Measurements from ENCODE around the gene PSD2. TPM values are rescaled to one million over a fixed set of nuclear protein-coding genes. Genes with fewer than 3 reads are reported as not detected.

Gene PSD2
- total RNA-seq, 1 experiment from 2014 or later, result not detected

DNA sequence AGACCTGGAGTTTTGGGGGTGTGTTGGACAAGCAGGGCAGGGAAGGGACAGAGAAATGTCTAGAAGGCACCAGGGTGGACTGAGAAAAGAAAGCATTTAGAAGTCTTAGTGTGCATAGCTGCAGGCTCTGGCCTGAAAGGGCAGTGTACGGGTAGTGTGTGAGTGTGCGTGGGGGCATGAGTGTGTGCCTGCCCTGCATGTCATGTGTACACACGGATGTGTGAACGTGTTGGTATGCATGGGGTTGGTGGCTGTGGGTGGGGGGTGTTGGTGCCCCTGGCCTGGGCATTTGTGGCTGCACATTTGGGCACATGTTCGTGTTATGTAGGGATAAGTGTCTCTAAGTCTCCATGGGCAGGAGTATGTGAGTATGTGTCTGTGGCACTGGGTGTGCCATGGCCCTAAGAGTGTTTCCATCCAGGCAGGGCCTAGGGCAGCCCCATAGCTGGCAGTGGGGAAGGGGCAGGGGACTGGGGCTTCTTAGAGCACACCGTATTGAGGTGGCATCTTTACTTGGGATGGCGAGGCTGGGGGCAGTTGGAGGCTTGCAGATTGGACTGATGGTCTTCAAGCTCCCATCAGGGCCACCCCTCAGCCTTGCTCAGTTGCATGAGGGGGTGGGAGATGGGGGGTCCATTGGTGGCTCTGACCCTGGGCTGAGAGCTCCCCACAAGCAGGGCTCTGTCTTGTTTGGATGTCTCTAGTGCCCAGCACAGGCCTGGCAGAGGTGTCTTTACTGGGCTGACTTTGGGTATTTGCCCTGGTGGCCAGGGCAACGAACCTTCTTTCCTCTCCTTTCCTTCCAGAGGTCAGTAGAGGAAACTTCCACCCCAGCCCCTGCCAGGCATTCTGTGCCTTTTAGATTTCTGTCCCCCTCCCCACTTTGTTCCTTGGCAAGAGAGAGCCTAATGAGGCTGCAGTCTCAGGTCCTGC is 15.0 kb downstream of the PSD2 start:
- Histone ChIP-seq H3K27ac (ENCODE audit: low read length) (no peak overlapping the region), H3K4me1 (ENCODE audit: low read length) (no peaks in the 10 kb centered on the region), H3K9me3 (ENCODE audit: low read length) (no peaks in the 10 kb centered on the region), H2AFZ (ENCODE audit: low read length) (no peak overlapping the region), H3K4me2 (ENCODE audit: low read depth, low read length, poor library complexity, severe bottlenecking) (no peak overlapping the region), H3K4me3 (ENCODE audit: low read length) (no peak overlapping the region), H3K79me2 (ENCODE audit: low read length) (no peaks in the 10 kb centered on the region), H4K20me1 (ENCODE audit: insufficient read depth, low read depth, low read length) (no peaks in the 10 kb centered on the region), H3K9ac (ENCODE audit: low read length) (no peak overlapping the region), H3K9me2 (replicated peaks; ENCODE audit: insufficient read depth, low read length) (no peaks in the 10 kb centered on the region), H3K36me3 (ENCODE audit: insufficient read depth, low read length) (no peaks in the 10 kb centered on the region), H3K27me3 (ENCODE audit: low read length) (no peaks in the 10 kb centered on the region)
- DNase-seq, result no peak

DNA sequence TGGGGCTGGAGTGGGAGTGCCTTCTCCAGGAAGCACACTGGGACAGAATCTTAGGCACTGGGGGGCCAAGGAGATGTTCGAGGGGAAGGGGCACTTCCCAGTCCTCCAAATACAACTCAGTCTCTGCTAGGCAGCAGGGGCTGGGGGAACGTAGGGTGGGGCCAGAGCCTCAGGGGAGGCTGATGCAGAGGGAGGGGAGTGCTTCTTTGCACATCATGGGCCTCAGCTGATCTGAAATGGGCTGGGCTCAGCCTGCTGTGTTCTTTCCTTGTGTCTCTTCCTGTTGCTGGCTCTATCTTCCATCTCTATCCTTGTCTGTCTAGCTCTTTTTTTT is 15.6 kb downstream of the PSD2 start:
- no peak overlapping the region for H3K4me3 ChIP-seq (ENCODE audit: low read length)
- no peak overlapping the region for H3K27ac ChIP-seq (ENCODE audit: low read length)
- no peaks in the 10 kb centered on the region for H3K9me2 ChIP-seq (replicated peaks; ENCODE audit: insufficient read depth, low read length)

DNA sequence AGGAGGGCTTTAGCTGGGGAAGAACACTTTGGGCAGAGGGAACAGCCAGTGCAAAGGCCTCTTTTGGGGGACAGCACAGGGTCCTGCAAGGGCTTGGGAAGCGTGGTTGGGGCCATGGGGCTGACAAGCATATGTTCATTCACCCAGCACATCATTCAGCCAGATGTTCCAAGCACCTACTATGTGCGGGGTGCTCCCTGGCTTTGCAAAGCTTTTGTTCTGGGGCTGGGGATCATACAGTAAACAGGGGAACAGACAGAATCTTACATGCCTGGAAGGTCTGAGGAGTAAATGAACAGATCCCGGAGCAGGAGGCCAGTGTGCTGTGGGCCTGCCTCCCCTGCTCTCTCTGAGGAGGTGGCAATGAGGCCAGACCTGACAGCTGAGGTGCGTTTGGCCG is 16.7 kb downstream of the PSD2 start:
- no peak for DNase-seq
- Histone ChIP-seq H2AFZ (ENCODE audit: low read length) (no peak overlapping the region), H3K36me3 (ENCODE audit: insufficient read depth, low read length) (no peaks in the 10 kb centered on the region), H3K9ac (ENCODE audit: low read length) (no peak overlapping the region), H3K4me2 (ENCODE audit: low read depth, low read length, poor library complexity, severe bottlenecking) (no peak overlapping the region), H3K27me3 (ENCODE audit: low read length) (no peaks in the 10 kb centered on the region), H3K9me3 (ENCODE audit: low read length) (no peaks in the 10 kb centered on the region), H4K20me1 (ENCODE audit: insufficient read depth, low read depth, low read length) (no peaks in the 10 kb centered on the region), H3K4me3 (ENCODE audit: low read length) (no peak overlapping the region), H3K9me2 (replicated peaks; ENCODE audit: insufficient read depth, low read length) (no peaks in the 10 kb centered on the region), H3K27ac (ENCODE audit: low read length) (no peak overlapping the region), H3K4me1 (ENCODE audit: low read length) (no peaks in the 10 kb centered on the region), H3K79me2 (ENCODE audit: low read length) (no peaks in the 10 kb centered on the region)

More for the DNA sequence above, 15.6 kb downstream of the PSD2 start:
- Histone ChIP-seq H3K9me3 (ENCODE audit: low read length) (no peaks in the 10 kb centered on the region), H3K4me1 (ENCODE audit: low read length) (no peaks in the 10 kb centered on the region), H3K79me2 (ENCODE audit: low read length) (no peaks in the 10 kb centered on the region), H4K20me1 (ENCODE audit: insufficient read depth, low read depth, low read length) (no peaks in the 10 kb centered on the region), H3K4me2 (ENCODE audit: low read depth, low read length, poor library complexity, severe bottlenecking) (no peak overlapping the region), H3K36me3 (ENCODE audit: insufficient read depth, low read length) (no peaks in the 10 kb centered on the region), H3K9ac (ENCODE audit: low read length) (no peak overlapping the region), H2AFZ (ENCODE audit: low read length) (no peak overlapping the region), H3K27me3 (ENCODE audit: low read length) (no peaks in the 10 kb centered on the region)
- no peak for DNase-seq

DNA sequence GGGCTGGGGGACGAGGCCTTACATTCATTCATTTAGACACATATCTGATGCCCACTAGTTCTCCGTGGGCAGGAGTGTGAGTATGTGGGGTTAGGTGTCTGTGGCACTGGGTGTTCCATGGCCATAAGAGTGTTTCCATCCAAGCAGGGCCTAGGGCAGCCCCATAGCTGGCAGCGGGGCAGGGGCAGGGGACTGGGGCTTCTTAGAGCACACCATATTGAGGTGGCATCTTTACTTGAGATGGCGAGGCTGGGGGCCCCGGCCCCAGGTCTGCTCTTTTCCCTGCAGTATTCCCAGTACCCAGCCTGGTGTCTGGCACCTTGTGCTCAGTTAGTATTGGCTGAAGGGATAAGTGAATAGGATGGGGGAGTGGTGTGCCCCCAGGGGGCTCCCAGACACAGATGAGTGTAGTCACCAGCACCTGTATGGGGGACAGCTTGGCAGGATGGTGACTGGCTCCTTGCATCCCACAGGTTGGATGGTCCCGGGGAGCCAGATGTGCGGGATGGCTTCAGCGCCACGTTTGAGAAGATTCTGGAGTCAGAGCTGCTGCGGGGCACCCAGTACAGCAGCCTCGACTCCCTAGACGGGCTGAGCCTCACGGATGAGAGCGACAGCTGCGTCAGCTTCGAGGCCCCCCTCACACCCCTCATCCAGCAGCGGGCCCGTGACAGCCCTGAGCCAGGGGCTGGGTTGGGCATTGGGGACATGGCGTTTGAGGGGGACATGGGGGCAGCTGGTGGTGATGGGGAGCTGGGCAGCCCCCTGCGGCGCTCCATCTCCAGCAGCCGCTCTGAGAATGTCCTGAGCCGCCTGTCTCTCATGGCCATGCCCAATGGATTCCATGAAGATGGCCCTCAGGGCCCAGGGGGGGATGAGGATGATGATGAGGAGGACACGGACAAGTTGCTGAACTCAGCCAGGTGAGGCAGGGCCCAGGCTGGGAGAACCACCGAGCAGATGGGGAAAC is 17.5 kb downstream of the PSD2 start:
- no peak for DNase-seq
- no peak overlapping the region for H3K4me2 ChIP-seq (ENCODE audit: low read depth, low read length, poor library complexity, severe bottlenecking)
- no peaks in the 10 kb centered on the region for H3K27me3 ChIP-seq (ENCODE audit: low read length)
- H2AFZ ChIP-seq (ENCODE audit: low read length), result no peak overlapping the region
- no peaks in the 10 kb centered on the region for H3K9me2 ChIP-seq (replicated peaks; ENCODE audit: insufficient read depth, low read length)
- no peaks in the 10 kb centered on the region for H3K36me3 ChIP-seq (ENCODE audit: insufficient read depth, low read length)
- no peaks in the 10 kb centered on the region for H3K9me3 ChIP-seq (ENCODE audit: low read length)
- H3K27ac ChIP-seq (ENCODE audit: low read length), result no peak overlapping the region
- H3K9ac ChIP-seq (ENCODE audit: low read length), result no peak overlapping the region
- H3K4me1 ChIP-seq (ENCODE audit: low read length), result no peaks in the 10 kb centered on the region
- no peaks in the 10 kb centered on the region for H4K20me1 ChIP-seq (ENCODE audit: insufficient read depth, low read depth, low read length)
- H3K79me2 ChIP-seq (ENCODE audit: low read length), result no peaks in the 10 kb centered on the region
- no peak overlapping the region for H3K4me3 ChIP-seq (ENCODE audit: low read length)

DNA sequence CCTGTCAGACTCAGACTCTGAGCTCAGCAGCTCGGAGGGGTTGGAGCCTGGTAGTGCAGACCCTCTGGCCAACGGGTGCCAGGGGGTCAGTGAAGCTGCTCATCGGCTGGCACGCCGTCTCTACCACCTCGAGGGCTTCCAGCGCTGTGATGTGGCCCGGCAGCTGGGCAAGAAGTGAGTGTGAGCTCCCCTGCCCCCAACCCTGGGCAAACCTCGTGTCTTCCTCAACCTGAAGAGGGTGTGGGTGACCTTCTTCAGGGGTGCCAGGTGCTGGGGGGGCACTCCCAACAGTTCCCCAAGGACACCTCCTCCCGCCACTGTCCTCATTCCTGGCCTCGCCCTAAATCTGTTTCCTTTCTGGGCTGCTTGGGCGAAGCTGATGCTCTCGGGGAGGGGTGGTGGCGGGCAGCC is 18.6 kb downstream of the PSD2 start:
- Histone ChIP-seq H2AFZ (ENCODE audit: low read length) (no peak overlapping the region), H3K9me3 (ENCODE audit: low read length) (no peaks in the 10 kb centered on the region), H3K9me2 (replicated peaks; ENCODE audit: insufficient read depth, low read length) (no peaks in the 10 kb centered on the region), H3K27me3 (ENCODE audit: low read length) (no peaks in the 10 kb centered on the region; the same call in 1 of the 2 replicates), H3K4me1 (ENCODE audit: low read length) (no peaks in the 10 kb centered on the region), H3K79me2 (ENCODE audit: low read length) (no peaks in the 10 kb centered on the region), H3K4me2 (ENCODE audit: low read depth, low read length, poor library complexity, severe bottlenecking) (no peak overlapping the region), H3K4me3 (ENCODE audit: low read length) (no peak overlapping the region), H3K9ac (ENCODE audit: low read length) (no peak overlapping the region), H3K27ac (ENCODE audit: low read length) (no peak overlapping the region), H3K36me3 (ENCODE audit: insufficient read depth, low read length) (no peaks in the 10 kb centered on the region), H4K20me1 (ENCODE audit: insufficient read depth, low read depth, low read length) (no peaks in the 10 kb centered on the region)
- DNase-seq, result no peak

DNA sequence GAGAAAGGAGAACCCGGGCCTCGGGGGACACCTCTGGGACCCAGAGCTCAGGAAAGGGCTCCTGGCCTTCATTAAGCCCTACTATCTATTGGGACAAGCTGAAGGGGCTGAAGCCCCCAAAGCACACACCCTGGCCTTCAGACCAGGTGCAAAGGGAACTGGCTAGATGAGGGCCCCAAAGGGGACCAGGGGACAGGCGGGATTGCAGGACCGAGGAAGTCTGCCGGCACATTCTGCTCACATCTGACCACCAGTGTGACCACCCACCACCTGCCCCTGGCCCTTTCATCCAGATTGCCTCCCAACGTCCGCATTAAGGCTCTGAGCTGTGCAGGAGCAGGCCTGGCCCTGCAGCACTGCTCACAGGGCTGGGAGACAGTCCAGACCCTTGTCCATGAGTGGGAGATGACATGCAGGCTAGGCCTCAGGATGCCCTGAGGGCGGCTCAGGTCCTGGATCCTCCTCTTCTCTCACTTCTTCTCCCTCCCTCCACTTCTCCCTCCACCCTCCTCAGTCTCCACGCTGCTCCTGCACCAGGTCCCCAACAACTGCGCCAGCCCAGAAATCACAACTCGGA is 19.2 kb downstream of the PSD2 start:
- Histone ChIP-seq H3K36me3 (ENCODE audit: insufficient read depth, low read length) (no peaks in the 10 kb centered on the region), H3K9ac (ENCODE audit: low read length) (no peak overlapping the region), H3K9me3 (ENCODE audit: low read length) (no peaks in the 10 kb centered on the region), H3K27ac (ENCODE audit: low read length) (no peak overlapping the region), H3K4me2 (ENCODE audit: low read depth, low read length, poor library complexity, severe bottlenecking) (no peak overlapping the region), H3K79me2 (ENCODE audit: low read length) (no peaks in the 10 kb centered on the region), H3K4me1 (ENCODE audit: low read length) (no peaks in the 10 kb centered on the region), H3K4me3 (ENCODE audit: low read length) (no peak overlapping the region), H3K27me3 (ENCODE audit: low read length) (no peaks in the 10 kb centered on the region; the same call in 1 of the 2 replicates), H3K9me2 (replicated peaks; ENCODE audit: insufficient read depth, low read length) (no peaks in the 10 kb centered on the region), H2AFZ (ENCODE audit: low read length) (no peak overlapping the region), H4K20me1 (ENCODE audit: insufficient read depth, low read depth, low read length) (no peaks in the 10 kb centered on the region)
- no peak for DNase-seq

DNA sequence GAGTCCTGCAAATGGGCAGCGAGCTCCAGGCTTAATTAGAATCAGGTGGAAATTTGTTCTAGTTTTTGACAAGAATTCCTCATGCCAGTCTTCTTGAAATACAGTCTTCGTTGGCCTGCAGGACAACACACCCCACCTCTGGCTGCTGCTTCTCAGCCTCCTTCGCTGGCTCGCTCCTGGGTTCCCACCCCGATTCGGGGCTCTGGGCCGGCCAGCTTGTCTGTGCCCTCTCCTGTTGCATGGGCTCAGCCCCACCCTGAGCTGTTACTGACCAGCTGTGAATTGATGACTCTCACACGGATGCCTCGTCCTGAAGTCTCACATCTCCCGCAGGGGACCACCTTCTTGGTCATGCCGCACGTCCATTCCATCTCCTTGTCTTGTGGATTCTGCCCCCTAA is 21.0 kb downstream of the PSD2 start:
- Histone ChIP-seq H3K36me3 (ENCODE audit: insufficient read depth, low read length) (no peaks in the 10 kb centered on the region), H3K27me3 (ENCODE audit: low read length) (no peaks in the 10 kb centered on the region; the same call in 1 of the 2 replicates), H3K9me2 (replicated peaks; ENCODE audit: insufficient read depth, low read length) (no peaks in the 10 kb centered on the region), H3K4me2 (ENCODE audit: low read depth, low read length, poor library complexity, severe bottlenecking) (no peak overlapping the region), H3K9me3 (ENCODE audit: low read length) (no peaks in the 10 kb centered on the region), H3K9ac (ENCODE audit: low read length) (no peak overlapping the region), H4K20me1 (ENCODE audit: insufficient read depth, low read depth, low read length) (no peaks in the 10 kb centered on the region), H2AFZ (ENCODE audit: low read length) (no peak overlapping the region), H3K27ac (ENCODE audit: low read length) (no peak overlapping the region), H3K79me2 (ENCODE audit: low read length) (no peaks in the 10 kb centered on the region), H3K4me3 (ENCODE audit: low read length) (no peak overlapping the region), H3K4me1 (ENCODE audit: low read length) (no peaks in the 10 kb centered on the region)
- DNase-seq, result no peak

DNA sequence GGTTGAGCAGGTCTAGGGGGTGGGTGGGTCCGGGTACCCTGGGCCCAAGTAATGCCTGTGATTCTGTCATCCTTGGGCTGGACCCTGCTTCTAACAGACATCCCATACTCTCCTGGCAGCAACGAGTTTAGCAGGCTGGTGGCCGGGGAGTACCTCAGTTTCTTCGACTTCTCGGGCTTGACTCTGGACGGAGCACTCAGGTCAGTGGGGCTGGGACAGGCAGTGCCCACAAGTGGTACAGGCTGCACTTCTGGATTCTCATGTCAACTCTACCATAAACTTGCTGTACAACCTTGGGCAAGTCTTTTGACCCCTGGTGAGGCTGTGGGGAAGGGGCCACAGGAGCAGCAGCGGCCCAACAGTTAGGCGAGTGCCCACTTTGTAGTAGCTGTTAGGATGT is 21.8 kb downstream of the PSD2 start:
- H3K36me3 ChIP-seq (ENCODE audit: insufficient read depth, low read length), result no peaks in the 10 kb centered on the region
- no peaks in the 10 kb centered on the region for H3K4me1 ChIP-seq (ENCODE audit: low read length)
- H3K9me2 ChIP-seq (replicated peaks; ENCODE audit: insufficient read depth, low read length), result no peaks in the 10 kb centered on the region
- no peak overlapping the region for H3K4me3 ChIP-seq (ENCODE audit: low read length)
- H2AFZ ChIP-seq (ENCODE audit: low read length), result no peak overlapping the region
- H3K9me3 ChIP-seq (ENCODE audit: low read length), result no peaks in the 10 kb centered on the region
- H4K20me1 ChIP-seq (ENCODE audit: insufficient read depth, low read depth, low read length), result no peaks in the 10 kb centered on the region
- H3K4me2 ChIP-seq (ENCODE audit: low read depth, low read length, poor library complexity, severe bottlenecking), result no peak overlapping the region
- H3K27ac ChIP-seq (ENCODE audit: low read length), result no peak overlapping the region
- no peaks in the 10 kb centered on the region; the same call in 1 of the 2 replicates for H3K27me3 ChIP-seq (ENCODE audit: low read length)
- no peak overlapping the region for H3K9ac ChIP-seq (ENCODE audit: low read length)
- H3K79me2 ChIP-seq (ENCODE audit: low read length), result no peaks in the 10 kb centered on the region
- no peak for DNase-seq

All from Karpas-422 (cell line).